HCT116 (cell line): Measurements from ENCODE around the gene AACS. TPM values are rescaled to one million over a fixed set of nuclear protein-coding genes. Genes with fewer than 3 reads are reported as not detected.

Experiments
- ATAC-seq: fragments of 200-7000 bp; cut with Tn5 transposase; 2 replicates; pipeline ENCODE4 v1.9.1; 2020; ENCODE audit warnings: mild to moderate bottlenecking, moderate library complexity
- BruUV-seq: library from RNA; stranded (reverse); fragments of 400-500 nt; replicated peaks from 2 replicates; lab custom pipeline; 2021; lab: Mats Ljungman, UMichigan
- CTCF ChIA-PET: fragments of 300-600 bp; sonication (Branson Sonifier 250); formaldehyde crosslinking; loops from one replicate; lab custom pipeline; 2021; ENCODE audit warnings: antibody characterized with exemption; lab: Charles Lee
- POLR2A ChIA-PET: fragments of 300-600, 350-600 bp; sonication (Branson Sonifier 250); formaldehyde crosslinking; loops from one replicate; lab custom pipeline; 2021; ENCODE audit warnings: antibody characterized with exemption; lab: Charles Lee
- RAD21 ChIA-PET, 2 experiments: fragments of 300-600 bp; sonication (Branson Sonifier 250); formaldehyde crosslinking; loops; one replicate each; lab custom pipeline; 2023; ENCODE audit warnings: low total read pairs in 2 of 2; ENCODE audit not compliant: uncharacterized antibody in 2 of 2, unreplicated experiment in 2 of 2, low non-redundant PET in 1 of 2; lab: Charles Lee
- DNase-seq: peaks from one replicate; pipeline ENCODE4 v3.0.0-alpha.2; 2010; ENCODE audit warnings: low read depth, low spot score
- H2AFZ ChIP-seq: fragments of 200-600 bp; shearing (Covaris generic), sonication (generic); 2 replicates; pipeline ENCODE4 v1.6.1; 2017; ENCODE audit warnings: low read depth, mixed run types, mixed read lengths, antibody characterized with exemption, low read length; ENCODE audit not compliant: poor library complexity, severe bottlenecking
- H3K27ac ChIP-seq: 2 replicates; pipeline ENCODE4 v1.5.1; 2012; ENCODE audit warnings: low read depth, low read length
- H3K27me3 ChIP-seq: fragments of 200-600 bp; sonication (generic); 2 replicates; pipeline ENCODE4 v1.6.1; 2016; ENCODE audit warnings: mixed run types, low read length, mixed read lengths; ENCODE audit not compliant: insufficient read depth
- H3K36me3 ChIP-seq, 2 experiments: fragments of 200-500 bp in 1 of 2; fragments of 200-600 bp in 1 of 2; sonication (Bioruptor generic) in 1 of 2; sonication (generic) in 1 of 2; 2 replicates each; pipeline versions ENCODE4 v1.5.1 to v1.6.1; 2014 to 2016; ENCODE audit warnings: low read length in 2 of 2, inconsistent platforms in 1 of 2, mixed read lengths in 1 of 2, mixed run types in 1 of 2; ENCODE audit not compliant: insufficient read depth in 2 of 2, control insufficient read depth in 1 of 2
- H3K4me1 ChIP-seq, 2 experiments: fragments of 200-600 bp in 1 of 2; sonication (generic) in 1 of 2; 2 replicates each; pipeline versions ENCODE4 v1.5.1 to v1.6.1; 2012 to 2017; ENCODE audit warnings: low read length in 2 of 2, inconsistent platforms in 1 of 2, mild to moderate bottlenecking in 1 of 2, mixed read lengths in 1 of 2, mixed run types in 1 of 2, moderate library complexity in 1 of 2; ENCODE audit not compliant: insufficient read depth in 2 of 2, control insufficient read depth in 1 of 2
- H3K4me2 ChIP-seq: fragments of 200-600 bp; sonication (generic); 2 replicates; pipeline ENCODE4 v1.6.1; 2017; ENCODE audit warnings: mixed run types, low read length, mixed read lengths
- H3K4me3 ChIP-seq, 2 experiments: fragments of 200-600 bp in 1 of 2; sonication (generic) in 1 of 2; replicated peaks in 1 of 2; 2 replicates each; pipeline ENCODE4 v1.5.1; 2011 to 2016; ENCODE audit warnings: low read length in 2 of 2, control low read depth in 1 of 2, low read depth in 1 of 2, mild to moderate bottlenecking in 1 of 2, mixed read lengths in 1 of 2, mixed run types in 1 of 2
- H3K79me2 ChIP-seq: fragments of 200-600 bp; sonication (generic); 2 replicates; pipeline ENCODE4 v1.6.1; 2017; ENCODE audit warnings: mild to moderate bottlenecking, mixed run types, low read length, moderate library complexity, mixed read lengths; ENCODE audit not compliant: insufficient read depth
- H3K9ac ChIP-seq: fragments of 200-600 bp; sonication (generic); 2 replicates; pipeline ENCODE4 v1.6.1; 2016; ENCODE audit warnings: low read length, mixed read lengths
- H3K9me2 ChIP-seq: fragments of 200-600 bp; sonication (generic), shearing (Covaris generic); 2 replicates; pipeline ENCODE4 v1.6.1; 2017; ENCODE audit warnings: mixed run types, mild to moderate bottlenecking, moderate library complexity; ENCODE audit not compliant: insufficient read depth
- H3K9me3 ChIP-seq, 2 experiments: fragments of 200-500 bp in 1 of 2; fragments of 200-600 bp in 1 of 2; sonication (Bioruptor generic) in 1 of 2; sonication (generic) in 1 of 2; 2 replicates each; pipeline ENCODE4 v1.6.1; 2014 to 2017; ENCODE audit warnings: low read length in 2 of 2, mixed read lengths in 2 of 2, inconsistent platforms in 1 of 2, low read depth in 1 of 2, mild to moderate bottlenecking in 1 of 2, mixed run types in 1 of 2, moderate library complexity in 1 of 2; ENCODE audit not compliant: control insufficient read depth in 1 of 2, insufficient read depth in 1 of 2
- H4K20me1 ChIP-seq: fragments of 200-600 bp; sonication (generic), shearing (Covaris generic); 2 replicates; pipeline ENCODE4 v1.6.1; 2017; ENCODE audit warnings: mixed run types, mild to moderate bottlenecking, moderate library complexity; ENCODE audit not compliant: insufficient read depth
- ATF3 ChIP-seq: IDR thresholded peaks from 2 replicates; pipeline ENCODE4 v1.6.1; 2012
- CBX3 ChIP-seq: IDR thresholded peaks from 2 replicates; pipeline ENCODE4 v1.6.1; 2012; ENCODE audit warnings: low read depth
- CEBPB ChIP-seq: IDR thresholded peaks from 2 replicates; pipeline ENCODE4 v1.6.1; 2012; ENCODE audit warnings: low read depth
- CTCF ChIP-seq, 3 experiments: fragments of 200-600 bp in 1 of 3; sonication (generic) in 1 of 3; IDR thresholded peaks in 2 of 3; conservative IDR thresholded peaks in 1 of 3; 2 replicates each; pipeline ENCODE4 v1.5.1; 2012 to 2017; ENCODE audit warnings: low read depth in 2 of 3, low read length in 2 of 3, antibody characterized with exemption in 1 of 3, borderline replicate concordance in 1 of 3, control low read depth in 1 of 3, mild to moderate bottlenecking in 1 of 3, mixed read lengths in 1 of 3, mixed run types in 1 of 3, moderate library complexity in 1 of 3; ENCODE audit not compliant: insufficient read depth in 1 of 3
- EGR1 ChIP-seq: IDR thresholded peaks from 2 replicates; pipeline ENCODE4 v1.6.1; 2012; ENCODE audit warnings: low read depth
- ELF1 ChIP-seq: IDR thresholded peaks from 2 replicates; pipeline ENCODE4 v1.6.1; 2012; ENCODE audit warnings: low read depth, borderline replicate concordance
- EZH2 ChIP-seq: fragments of 200-600 bp; sonication (generic); IDR thresholded peaks from 2 replicates; pipeline ENCODE4 v1.6.1; 2017; ENCODE audit warnings: antibody characterized with exemption, mixed run types
- SIN3A ChIP-seq: IDR thresholded peaks from 2 replicates; pipeline ENCODE4 v1.6.1; 2012; ENCODE audit warnings: low read depth
- SP1 ChIP-seq: IDR thresholded peaks from 2 replicates; pipeline ENCODE4 v1.6.1; 2012; ENCODE audit warnings: low read depth
- SRF ChIP-seq: IDR thresholded peaks from 2 replicates; pipeline ENCODE4 v1.6.1; 2012; ENCODE audit warnings: low read depth
- TCF7L2 ChIP-seq: IDR thresholded peaks from 2 replicates; pipeline ENCODE4 v1.7.0; 2011; ENCODE audit warnings: borderline replicate concordance, inconsistent platforms; ENCODE audit not compliant: insufficient read depth, insufficient read length; ENCODE audit errors: extremely low read depth
- ZBTB33 ChIP-seq: IDR thresholded peaks from 2 replicates; pipeline ENCODE4 v1.6.1; 2011; ENCODE audit warnings: mild to moderate bottlenecking, low read length, moderate library complexity; ENCODE audit not compliant: insufficient replicate concordance; ENCODE audit errors: extremely low read depth
- ZNF274 ChIP-seq: fragments of 200-500 bp; sonication (Bioruptor generic); IDR thresholded peaks from 2 replicates; pipeline ENCODE4 v1.6.1; 2014; ENCODE audit warnings: mild to moderate bottlenecking, low read depth, low read length, inconsistent platforms
- intact Hi-C: fragments of 100-400 bp; cut with micrococcal nuclease; formaldehyde crosslinking; loops from 2 replicates; pipeline ENCODE4 v1.10.0; 2022
- total RNA-seq: library from RNA; stranded (reverse); gene quantifications from one replicate; pipeline ENCODE4 v1.2.1, GENCODE V29; 2021; ENCODE audit not compliant: unreplicated experiment

Gene AACS
- total RNA-seq, 1 experiment from 2014 or later: 16.0 TPM

GRCh38 chr12:125164541-125164940, 99.3 kb downstream of the AACS start:
- H3K9me3 ChIP-seq: no peaks in the 10 kb centered on the region
- H3K4me2 ChIP-seq: no peak overlapping the region
- no peak overlapping the region for H3K9ac ChIP-seq
- DNase-seq (no peak), ATAC-seq (no peak)
- intact Hi-C loops: no loop called here
- no peaks in the 10 kb centered on the region for H3K9me2 ChIP-seq
- no peaks in the 10 kb centered on the region for H3K79me2 ChIP-seq
- BruUV-seq: no TSS peak
- H3K4me1 ChIP-seq: no peaks in the 10 kb centered on the region
- ChIA-PET POLR2A (no interaction called here), RAD21 (no interaction called here), CTCF (no interaction called here)
- no peak overlapping the region for H3K27ac ChIP-seq
- H3K36me3 ChIP-seq: no peaks in the 10 kb centered on the region
- TF ChIP-seq ATF3 (no peak), ELF1 (no peak), ZBTB33 (no peak), EZH2 (no peak), CBX3 (no peak), SRF (no peak), ZNF274 (no peak), EGR1 (no peak), TCF7L2 (no peak), SP1 (no peak), CTCF (IDR thresholded peaks at IDR 0.05 in 2 of 3, conservative IDR thresholded peaks at IDR 0.05 in 1 of 3; ENCODE audit: borderline replicate concordance in 1 of 3, insufficient read depth in 1 of 3, low read depth in 2 of 3, low read length in 2 of 3) (no peak), SIN3A (no peak), CEBPB (no peak)
- no peaks in the 10 kb centered on the region for H4K20me1 ChIP-seq
- no peak overlapping the region for H2AFZ ChIP-seq
- H3K27me3 ChIP-seq: no peaks in the 10 kb centered on the region
- no peak overlapping the region for H3K4me3 ChIP-seq
